Right ventricle myocardium superior (tissue), 1 donor: ENCODE measurements around the gene SH2B2. TPM values are rescaled to one million over a fixed set of nuclear protein-coding genes. Genes with fewer than 3 reads are reported as not detected.
"Not testable (repeated sequence)": the region's sequence is repeated elsewhere in the genome, so short reads cannot be mapped to it uniquely, and the experiment has no call there.

Experiments used
- ATAC-seq: fragments of 200-7000 bp; cut with Tn5 transposase; one replicate; pipeline ENCODE4 v1.9.1; 2020; ENCODE audit warnings: mild to moderate bottlenecking; ENCODE audit not compliant: poor library complexity
- DNase-seq: peaks from one replicate; pipeline ENCODE4 v3.0.0-alpha.2; 2020
- intact Hi-C: fragments of 100-400 bp; cut with DNase I; formaldehyde crosslinking; loops from one replicate; pipeline ENCODE4 v1.11.2; 2022
- total RNA-seq: library from RNA; stranded (reverse); fragmentation: NEBNext Ultra II Directional; extraction: Animal tissue kit (Norgen Biotek cat#: 25700); gene quantifications from one replicate; pipeline ENCODE4 v1.2.1, GENCODE V29; 2021
- donor health status: DM: no; HTN: yes; CAD: no; lungs with severe emphysema.

The SH2B2 gene
- total RNA-seq, 1 donor from 2014 or later: 0.67 TPM

DNA sequence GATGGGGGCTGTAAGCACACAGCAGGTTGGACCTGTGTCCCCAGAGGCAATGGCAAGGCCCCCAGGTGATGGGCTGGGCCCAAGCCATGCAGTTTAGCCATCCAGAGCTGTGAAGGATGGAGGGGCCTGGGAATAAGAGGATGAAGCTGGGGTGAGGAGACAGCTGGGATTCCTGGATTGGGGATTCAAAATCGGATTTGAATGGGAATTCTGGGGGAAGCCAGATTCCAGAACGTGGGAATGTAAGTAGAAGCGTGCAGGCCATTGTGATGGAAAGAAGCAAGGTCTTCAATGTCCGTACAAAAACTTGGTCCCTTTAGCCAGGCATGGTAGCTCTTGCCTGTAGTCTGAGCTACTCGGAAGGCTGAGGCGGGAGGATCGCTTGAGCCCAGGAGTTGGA is 9.8 kb downstream of the SH2B2 start:
- ATAC-seq: no peak
- DNase-seq: no peak
- intact Hi-C loops: no loop called here

DNA sequence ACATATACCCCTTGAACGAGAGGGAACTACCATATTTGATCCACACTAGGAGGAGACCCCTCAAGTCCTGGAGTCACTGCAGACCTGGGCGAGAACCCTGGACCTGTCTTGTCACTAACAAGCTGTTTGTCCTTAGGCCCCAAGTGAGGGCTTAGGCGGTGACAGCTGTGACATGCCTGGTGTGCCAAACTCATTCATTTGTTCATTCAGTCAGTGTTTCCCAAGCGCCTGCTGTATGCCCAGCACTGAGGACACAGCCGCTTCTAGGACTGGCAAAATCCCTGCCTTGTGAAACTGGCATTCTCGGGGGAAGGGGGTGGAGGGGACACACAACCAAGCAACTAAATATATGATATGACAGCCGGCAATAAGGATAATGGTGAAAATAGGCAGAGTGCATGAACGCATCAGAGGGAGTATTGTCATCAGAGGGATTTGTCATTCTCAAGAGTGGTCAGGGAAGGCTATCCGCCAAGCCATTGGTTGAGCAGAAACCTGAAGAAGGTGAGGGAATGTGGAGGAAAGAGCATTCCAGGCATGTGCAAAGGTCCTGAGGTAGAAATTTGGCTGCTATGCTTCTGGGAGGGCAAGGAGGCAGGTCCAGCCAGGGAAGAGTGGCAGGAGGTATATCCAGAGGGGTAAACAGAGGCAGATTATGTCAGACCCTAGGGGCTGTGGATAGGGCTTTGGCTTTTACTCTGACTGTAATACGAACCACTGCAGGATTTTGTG is 11.0 kb downstream of the SH2B2 start:
- DNase-seq (no peak), ATAC-seq (no peak)
- intact Hi-C loops: no loop called here

DNA sequence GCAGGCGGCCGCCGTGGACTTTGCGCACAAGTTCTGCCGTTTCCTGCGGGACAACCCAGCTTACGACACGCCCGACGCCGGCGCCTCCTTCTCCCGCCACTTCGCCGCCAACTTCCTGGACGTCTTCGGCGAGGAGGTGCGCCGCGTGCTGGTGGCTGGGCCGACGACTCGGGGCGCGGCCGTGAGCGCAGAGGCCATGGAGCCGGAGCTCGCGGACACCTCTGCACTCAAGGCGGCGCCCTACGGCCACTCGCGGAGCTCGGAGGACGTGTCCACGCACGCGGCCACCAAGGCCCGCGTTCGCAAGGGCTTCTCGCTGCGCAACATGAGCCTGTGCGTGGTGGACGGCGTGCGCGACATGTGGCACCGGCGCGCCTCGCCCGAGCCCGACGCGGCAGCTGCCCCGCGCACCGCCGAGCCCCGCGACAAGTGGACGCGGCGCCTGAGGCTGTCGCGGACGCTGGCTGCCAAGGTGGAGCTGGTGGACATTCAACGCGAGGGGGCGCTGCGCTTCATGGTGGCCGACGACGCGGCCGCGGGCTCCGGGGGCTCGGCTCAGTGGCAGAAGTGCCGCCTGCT is 14.1 kb downstream of the SH2B2 start:
- no peak for DNase-seq
- intact Hi-C loops: no loop called here
- ATAC-seq: peak; percentile 26

DNA sequence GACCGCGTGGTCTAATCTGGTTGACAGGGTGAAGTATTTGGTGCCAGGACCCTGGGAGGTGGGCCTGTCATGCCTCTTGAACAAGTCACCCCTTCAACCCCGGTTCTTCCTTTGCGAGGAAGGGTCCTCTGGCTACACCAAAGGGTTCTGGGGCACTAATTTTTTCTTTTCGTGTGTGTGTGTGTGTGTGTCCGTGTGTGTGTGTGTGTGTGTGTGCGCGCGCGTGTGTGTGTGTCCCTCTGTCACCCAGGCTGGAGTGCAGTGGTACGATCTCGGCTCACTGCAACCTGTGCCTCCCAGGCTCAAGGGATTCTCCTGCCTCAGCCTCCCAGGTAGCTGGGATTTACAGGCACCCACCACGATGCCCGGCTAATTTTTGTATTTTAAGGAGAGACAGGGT is 14.7 kb downstream of the SH2B2 start:
- intact Hi-C loops, DNase-seq, ATAC-seq: not testable (repeated sequence)

DNA sequence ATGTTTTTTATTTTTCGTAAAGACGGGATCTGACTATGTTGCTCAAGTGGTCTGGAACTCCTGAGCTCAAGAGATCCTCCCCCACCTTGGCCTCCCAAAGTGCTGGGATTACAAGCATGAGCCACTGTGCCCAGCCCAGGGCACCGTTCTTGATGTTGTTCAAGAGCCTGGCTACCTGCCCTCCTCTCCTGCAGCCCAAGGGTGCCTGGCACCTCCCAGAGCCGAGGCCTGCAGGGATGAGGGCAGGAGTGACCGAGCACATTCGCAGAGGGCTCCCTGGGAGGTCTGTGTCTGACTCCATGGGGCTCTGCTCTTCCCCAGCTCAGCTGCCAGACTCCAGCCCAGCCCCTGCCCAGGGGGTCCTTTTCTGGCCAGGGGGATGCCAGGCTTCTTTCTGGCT is 15.4 kb downstream of the SH2B2 start:
- DNase-seq (no peak), ATAC-seq (no peak)
- intact Hi-C loops: no loop called here

DNA sequence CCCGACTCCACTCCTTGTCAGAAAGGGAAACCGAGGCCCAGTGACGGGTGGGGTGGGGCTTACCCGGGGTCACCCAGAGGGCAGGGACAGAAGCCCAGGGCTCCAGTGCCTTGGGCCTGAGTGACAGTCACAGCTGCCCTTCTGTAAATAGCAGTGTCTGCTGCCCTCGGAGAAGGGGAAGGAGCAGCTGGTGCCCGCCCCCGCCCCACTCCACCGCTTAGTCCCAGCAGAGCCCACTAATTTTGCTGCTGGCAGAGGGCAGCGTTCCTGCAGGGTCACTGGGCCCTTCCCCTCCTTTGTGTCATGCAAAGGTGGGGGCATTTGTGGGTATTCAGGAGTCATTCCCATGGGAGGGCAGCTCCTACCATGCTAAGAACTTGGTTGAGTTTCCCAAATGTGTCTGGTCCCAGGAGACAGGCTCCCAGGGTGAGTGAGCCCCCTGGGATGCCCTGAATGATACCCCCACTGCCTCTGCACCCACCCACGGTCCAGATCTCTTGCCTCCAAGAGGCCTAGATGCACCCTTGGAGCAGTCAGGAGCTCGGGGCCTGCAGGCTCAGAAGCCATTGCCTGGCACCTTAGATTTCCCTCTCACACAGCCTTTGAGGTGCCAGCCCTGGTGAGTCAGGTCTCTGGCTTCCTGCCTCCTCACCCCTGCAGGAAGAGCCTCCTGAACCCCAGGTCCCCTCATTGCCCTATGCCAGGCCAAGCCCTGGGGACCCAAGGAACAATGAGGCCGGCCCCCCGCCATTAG is 17.2 kb downstream of the SH2B2 start:
- ATAC-seq: no peak
- DNase-seq: no peak
- intact Hi-C loops: no loop called here

DNA sequence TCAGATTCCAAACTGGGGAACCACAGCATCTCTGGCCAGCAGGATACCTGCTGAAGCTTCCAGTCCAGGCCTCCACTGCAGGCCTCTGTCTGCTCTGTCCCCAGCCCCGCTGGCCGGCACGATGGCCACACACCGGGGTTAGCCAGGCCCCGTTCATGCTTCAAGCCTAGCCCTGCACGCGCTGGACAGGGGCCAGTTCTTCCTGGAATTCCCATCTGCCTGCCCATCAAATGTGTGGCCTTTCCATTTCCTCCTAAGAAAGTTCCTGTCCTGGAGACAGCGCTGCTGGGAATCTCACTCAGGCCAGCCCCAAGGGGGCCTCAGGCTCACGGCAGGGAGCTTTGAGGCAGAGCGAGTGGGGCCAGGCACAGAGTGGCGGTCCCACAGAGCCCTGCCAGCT is 18.0 kb downstream of the SH2B2 start:
- intact Hi-C loops: no loop called here
- ATAC-seq (no peak), DNase-seq (peak; percentile 56)

DNA sequence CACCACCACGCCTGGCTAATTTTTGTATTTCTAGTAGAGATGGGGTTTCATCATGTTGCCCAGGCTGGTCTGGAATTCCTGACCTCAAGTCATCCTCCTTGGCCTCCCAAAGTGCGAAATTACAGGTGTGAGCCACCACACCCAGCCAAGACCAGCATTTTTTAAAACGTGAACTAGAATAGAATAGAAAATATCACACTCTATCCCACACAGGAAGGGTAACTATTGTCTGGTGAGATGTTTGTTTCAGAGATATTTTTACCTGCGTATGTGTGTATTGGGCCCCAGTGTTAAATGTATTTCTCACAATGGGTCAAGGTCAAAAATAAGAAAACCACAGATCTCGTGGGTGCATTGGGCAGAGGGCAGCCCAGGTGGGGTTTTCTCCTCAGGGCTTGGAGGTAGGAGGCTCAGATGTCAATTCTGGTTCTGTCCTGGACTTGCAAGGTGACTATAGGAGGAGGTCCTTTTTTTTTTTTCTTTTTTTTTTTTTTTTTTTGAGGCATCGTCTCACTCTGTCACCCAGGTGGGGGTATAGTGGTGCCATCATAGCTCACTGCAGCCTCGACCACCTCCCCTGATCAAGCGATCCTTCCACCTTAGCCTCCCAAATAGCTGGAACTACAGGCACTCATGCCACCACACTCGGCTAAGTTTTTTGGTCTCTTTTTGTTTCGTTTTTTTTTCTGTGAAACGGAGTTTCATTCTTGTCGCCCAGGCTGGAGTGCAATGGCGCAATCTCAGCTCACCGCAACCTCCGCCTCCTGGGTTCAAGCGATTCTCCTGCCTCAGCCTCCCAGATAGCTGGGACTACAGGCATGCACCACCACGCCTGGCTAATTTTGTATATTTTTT is 19.0 kb downstream of the SH2B2 start:
- DNase-seq: no peak
- no peak for ATAC-seq
- intact Hi-C loops: no loop called here

DNA sequence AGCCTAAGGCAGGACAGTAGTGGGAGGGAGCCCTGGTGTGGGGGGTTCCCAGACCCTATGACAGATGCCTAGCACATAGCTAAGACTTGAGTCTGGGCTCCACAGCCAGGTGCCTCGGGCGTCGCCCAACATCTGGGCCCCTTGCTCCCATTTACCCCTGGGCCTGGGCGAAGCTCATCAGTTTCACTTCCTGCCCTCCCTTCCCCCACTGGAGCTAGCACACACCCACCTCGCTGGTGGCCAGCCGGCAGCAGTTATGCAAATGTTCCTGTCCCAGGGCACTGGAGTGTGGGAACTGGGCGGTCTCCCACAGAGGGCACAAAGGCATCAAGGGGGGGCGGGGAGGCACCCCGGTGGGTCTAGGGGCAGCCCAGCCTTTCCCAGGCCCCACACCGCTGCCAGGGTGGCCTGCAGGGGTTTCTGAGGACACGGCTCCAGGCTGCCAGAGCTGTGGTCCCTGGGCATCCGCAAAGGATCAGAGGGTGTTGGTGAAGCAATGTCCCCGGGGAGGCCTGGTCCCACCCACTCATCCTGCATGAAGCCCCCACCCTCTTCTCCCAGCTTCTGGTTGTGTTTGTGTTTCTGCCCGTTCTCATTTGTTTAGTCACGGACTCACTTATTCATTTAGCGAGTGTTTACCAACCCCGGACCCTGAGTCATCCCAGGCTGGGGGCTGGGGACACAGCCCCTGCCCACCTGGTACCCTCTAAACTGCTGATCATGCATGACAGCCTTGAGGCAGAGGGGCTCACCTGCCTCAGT is 20.4 kb downstream of the SH2B2 start:
- intact Hi-C loops: no loop called here
- DNase-seq (peak; percentile 69), ATAC-seq (peak; percentile 72)

DNA sequence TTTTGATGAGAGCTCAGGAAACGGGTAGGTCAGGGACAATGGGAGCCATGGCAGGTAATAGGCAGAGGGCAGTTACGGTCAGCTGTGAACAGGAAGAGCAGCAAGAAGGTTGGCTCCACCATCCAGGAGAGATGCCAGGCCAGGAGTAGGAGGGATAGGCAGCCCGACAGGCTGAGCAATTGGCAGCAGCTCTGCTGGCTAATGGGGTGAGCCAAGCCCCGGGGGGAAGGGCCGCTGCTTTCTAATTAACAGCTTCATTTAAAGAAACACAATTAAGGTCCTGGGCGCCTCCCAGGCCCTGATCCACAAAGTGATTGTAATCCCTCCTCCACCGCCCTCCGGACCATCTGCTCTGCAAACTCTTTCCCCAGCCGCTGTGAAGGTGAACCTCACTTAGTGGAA is 23.7 kb downstream of the SH2B2 start:
- intact Hi-C loops: no loop called here
- no peak for ATAC-seq
- peak; percentile 34 for DNase-seq

DNA sequence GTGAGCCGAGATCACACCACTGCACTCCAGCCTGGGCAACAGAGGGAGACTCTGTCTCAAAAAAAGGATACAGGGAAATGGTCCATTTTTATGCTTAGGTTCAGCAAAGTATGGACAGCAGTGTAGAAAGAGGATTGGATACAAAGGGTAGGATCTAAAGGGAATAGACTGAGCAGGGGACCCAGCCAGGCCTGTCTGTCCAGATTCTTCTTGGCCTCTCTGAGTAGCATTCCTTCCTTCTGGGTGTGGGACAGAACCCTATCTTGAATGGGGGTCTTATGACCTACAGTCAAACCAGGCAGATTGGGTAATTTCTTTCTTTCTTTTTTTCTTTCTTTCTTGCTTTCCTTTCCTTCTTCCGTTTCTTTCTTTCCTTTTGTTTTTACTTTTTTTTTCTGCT is 25.6 kb downstream of the SH2B2 start:
- ATAC-seq: no peak
- intact Hi-C loops: no loop called here
- no peak for DNase-seq

DNA sequence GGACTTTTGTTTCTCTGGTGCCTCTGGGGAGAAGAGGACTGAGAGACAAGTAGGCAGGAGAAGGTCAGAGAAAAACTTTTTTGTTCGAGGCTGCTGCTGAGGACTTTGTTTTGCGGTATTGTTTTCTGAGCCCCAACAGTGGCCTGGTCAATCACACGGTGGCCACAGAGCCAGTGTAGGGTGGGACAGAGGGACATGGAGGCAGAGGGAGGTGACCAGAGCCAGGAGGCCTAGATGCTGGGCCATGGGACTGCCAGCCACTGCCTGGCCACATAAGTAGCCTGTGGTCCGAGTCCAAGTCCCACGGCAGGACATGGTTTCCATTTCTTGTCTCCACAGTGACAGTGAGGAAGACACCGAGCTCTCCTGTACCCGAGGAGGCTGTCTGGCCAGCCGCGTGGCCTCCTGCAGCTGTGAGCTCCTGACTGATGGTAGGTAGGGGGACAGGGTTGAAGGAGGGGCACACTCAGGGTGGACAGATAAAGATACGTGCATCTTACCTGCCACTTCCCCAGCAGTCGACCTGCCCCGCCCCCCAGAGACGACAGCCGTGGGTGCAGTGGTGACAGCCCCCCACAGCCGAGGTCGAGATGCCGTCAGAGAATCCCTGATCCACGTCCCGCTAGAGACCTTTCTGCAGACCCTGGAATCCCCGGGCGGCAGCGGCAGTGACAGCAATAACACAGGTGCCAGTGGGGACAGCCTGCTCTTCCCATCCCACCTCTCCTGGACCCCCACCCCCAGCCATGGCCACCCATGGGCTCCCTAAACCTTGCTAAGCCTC is 27.5 kb downstream of the SH2B2 start:
- intact Hi-C loops: no loop called here
- no peak for ATAC-seq
- DNase-seq: no peak

DNA sequence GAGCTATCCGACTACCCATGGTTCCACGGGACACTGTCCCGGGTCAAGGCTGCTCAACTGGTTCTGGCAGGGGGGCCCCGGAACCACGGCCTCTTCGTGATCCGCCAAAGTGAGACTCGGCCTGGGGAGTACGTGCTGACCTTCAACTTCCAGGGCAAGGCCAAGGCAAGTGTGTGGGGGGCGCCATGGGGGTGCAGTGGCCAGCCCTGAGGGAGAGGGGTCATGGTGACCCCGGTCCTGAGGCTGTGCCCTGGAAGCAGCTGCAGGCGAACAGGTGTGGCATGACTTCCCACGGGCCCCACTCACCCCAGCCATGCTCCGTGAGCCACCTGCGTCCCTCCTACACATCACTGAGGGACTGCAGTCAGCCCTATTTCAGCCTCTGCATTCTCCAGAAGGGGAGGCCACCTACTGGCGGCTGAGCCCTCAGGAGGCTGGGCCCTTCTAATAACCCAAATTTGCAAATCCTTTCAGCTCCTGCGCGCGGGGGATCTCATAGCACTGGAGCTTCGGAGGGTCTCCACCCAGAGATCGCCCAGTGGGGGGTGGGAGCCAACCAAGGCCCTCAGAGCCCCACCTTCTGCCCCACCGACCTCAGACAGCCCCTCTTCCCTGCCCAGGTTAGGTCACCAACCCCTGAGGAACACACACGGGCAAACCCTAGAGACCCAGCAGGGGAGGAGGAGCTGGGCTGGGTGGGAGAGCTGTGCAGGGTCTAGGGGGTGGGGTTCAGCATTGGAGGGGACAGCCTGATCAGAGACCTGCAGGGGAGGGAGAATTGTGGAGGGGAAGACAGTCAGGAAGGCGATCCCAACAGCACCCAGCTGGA is 30.8 kb downstream of the SH2B2 start:
- ATAC-seq (no peak), DNase-seq (no peak)
- intact Hi-C loops: no loop called here

DNA sequence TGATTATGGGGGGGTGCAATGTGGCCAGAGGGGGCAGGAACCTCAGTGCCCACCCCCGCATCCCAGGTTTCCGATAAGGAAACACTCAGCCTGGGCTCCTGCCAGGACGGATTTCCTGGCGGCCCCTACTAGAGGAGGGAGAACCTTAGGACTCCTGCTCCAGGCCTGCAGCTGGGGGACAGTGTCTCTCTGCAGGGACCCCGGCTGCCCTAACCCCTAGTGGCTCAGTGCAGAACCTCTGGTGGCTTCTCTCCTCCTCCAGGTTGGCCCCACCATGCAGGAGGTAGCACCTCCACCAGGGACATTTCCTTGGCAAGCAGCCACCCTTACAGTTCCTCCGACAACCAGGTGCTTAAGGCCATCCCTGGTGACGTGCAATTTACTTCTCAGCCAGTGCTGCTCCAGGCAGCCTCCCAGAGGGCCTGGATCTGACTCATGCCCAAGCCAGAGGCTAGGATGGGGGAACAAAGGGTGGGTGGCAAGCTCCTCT is 31.9 kb downstream of the SH2B2 start:
- DNase-seq (no peak), ATAC-seq (no peak)
- intact Hi-C loops: no loop called here

DNA sequence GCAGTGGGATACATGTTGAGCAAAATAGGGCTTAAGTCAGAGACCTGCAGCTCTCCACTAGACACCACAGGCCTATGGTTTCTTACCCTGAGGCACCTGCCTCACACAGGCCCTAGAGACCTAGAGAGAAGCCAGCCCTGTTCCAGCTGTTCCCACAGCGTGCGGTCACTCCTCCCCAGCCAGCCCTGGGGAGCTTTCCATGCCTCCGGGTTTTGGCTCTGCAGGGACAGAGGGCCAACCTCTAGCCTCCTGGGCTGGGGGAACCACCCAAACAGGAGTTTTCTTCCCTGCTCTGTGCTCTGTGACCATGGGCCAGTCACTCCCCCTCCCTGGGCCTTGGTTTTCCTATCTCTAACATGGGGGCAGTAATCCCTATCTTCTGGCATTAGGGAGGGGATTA is 33.0 kb downstream of the SH2B2 start:
- intact Hi-C loops: no loop called here
- ATAC-seq (no peak), DNase-seq (no peak)

DNA sequence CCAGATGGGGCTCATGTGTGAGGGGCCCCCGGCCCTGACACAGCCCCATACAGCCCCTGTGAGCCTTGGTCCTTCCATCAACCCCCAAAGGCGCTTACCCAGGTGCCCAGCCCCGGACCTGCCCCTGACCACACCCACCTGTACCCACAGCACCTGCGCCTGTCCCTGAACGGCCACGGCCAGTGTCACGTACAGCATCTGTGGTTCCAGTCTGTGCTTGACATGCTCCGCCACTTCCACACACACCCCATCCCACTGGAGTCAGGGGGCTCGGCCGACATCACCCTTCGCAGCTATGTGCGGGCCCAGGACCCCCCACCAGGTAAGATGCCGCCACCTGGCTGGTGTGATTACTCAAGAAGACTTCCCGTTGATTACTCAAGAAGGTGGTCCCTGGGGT is 33.5 kb downstream of the SH2B2 start:
- intact Hi-C loops: no loop called here
- ATAC-seq: no peak

More for the DNA sequence above, 33.5 kb downstream of the SH2B2 start:
- no peak for DNase-seq
